Thyroid gland (tissue), 4 donors: Measurements from ENCODE around the gene SPECC1. TPM values are rescaled to one million over a fixed set of nuclear protein-coding genes. Genes with fewer than 3 reads are reported as not detected.

Experiments used
- DNase-seq, 2 donors: peaks; one replicate each; pipeline ENCODE4 v3.0.0-alpha.2; 2019
- H3K27ac ChIP-seq, 3 donors: fragments of 200-600 bp; sonication (generic); 1 replicate in 2 of 3; 2 replicates in 1 of 3; pipeline ENCODE4 v1.5.1; 2016 to 2019; ENCODE audit warnings: mild to moderate bottlenecking in 1 of 3, moderate library complexity in 1 of 3
- H3K27me3 ChIP-seq: fragments of 200-600 bp; sonication (generic); one replicate; pipeline ENCODE4 v1.5.1; 2019
- H3K36me3 ChIP-seq, 2 donors: fragments of 200-600 bp; sonication (generic); one replicate each; pipeline ENCODE4 v1.5.1; 2016 to 2019
- H3K4me1 ChIP-seq, 2 donors: fragments of 200-600 bp; sonication (generic); one replicate each; pipeline ENCODE4 v1.5.1; 2017 to 2019
- H3K4me3 ChIP-seq, 3 donors: fragments of 200-600 bp; sonication (generic); replicated peaks in 1 of 3; 1 replicate in 2 of 3; 2 replicates in 1 of 3; pipeline ENCODE4 v1.5.1; 2016; ENCODE audit warnings: mild to moderate bottlenecking in 1 of 3
- H3K9me3 ChIP-seq: fragments of 200-600 bp; sonication (generic); one replicate; pipeline ENCODE4 v1.5.1; 2017
- POLR2A ChIP-seq, 2 donors: fragments of 450-650 bp; IDR thresholded peaks; one replicate each; pipeline ENCODE4 v1.6.1; 2017; ENCODE audit warnings: antibody characterized with exemption in 2 of 2, mild to moderate bottlenecking in 2 of 2, moderate library complexity in 1 of 2
- WGBS, 2 donors: methylation state at CpG; one replicate each; pipeline ENCODE4 v1.1.5; 2017; 5-methylcytosine and 5-hydroxymethylcytosine counted together
- intact Hi-C: fragments of 100-400 bp; cut with DNase I; formaldehyde crosslinking; loops from one replicate; pipeline ENCODE4 v1.15.1; 2023
- total RNA-seq, 4 donors: library from RNA; depleted of rRNA; stranded (reverse); fragments of >200 nt; gene quantifications; one replicate each; pipeline ENCODE4 v1.2.3, GENCODE V29; 2016
- TF ChIP-seq, protein P1 (sequence below), 6 experiments: fragments of 200-600 bp in 3 of 6; fragments of 450-650 bp in 3 of 6; sonication (generic) in 3 of 6; IDR thresholded peaks; one replicate each; pipeline ENCODE4 v1.5.1; 2016 to 2019; ENCODE audit warnings: antibody characterized with exemption in 6 of 6, mild to moderate bottlenecking in 2 of 6, inconsistent platforms in 1 of 6, moderate library complexity in 1 of 6

Gene SPECC1
- total RNA-seq, 4 donors from 2014 or later, result 19.8 to 41.5 (median 24.4) TPM

- 94% methylated on average over 1 of the region's 1 CpG for WGBS, 2 donors
- H3K27me3 ChIP-seq, result no peaks in the 10 kb centered on the region
- TF ChIP-seq POLR2A (IDR thresholded peaks at IDR 0.05), result no peak
- H3K9me3 ChIP-seq, result no peaks in the 10 kb centered on the region
- H3K4me1 ChIP-seq, result no peaks in the 10 kb centered on the region
- no peak overlapping the region for H3K27ac ChIP-seq
- no peak for DNase-seq
- no peaks in the 10 kb centered on the region for H3K36me3 ChIP-seq
- intact Hi-C loops, result no loop called here
- H3K4me3 ChIP-seq, result no peak overlapping the region
These were observed 235.5 kb downstream of the SPECC1 start for GRCh38 chr17:20244671-20245070.

DNA sequence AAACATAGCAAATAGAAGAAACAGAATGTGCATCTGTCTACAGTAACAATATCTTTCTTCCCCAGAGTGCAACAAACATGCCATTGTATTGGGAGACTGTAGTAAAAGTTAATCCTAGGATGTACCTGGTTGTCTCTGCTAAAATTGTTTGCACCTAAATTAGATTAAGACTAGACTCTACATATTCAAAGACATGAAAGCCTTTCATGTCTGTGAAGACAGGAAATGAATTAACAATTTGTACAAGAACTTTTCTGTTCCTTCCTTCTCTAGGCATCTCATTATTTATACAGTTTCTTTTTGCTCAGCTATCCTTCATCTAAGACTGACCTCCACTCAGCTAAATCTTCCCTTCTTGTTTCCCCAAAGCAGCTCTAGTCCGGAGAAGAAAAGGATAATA is 237.5 kb downstream of the SPECC1 start:
- Histone ChIP-seq H3K4me1 (no peaks in the 10 kb centered on the region), H3K27ac (no peak overlapping the region), H3K9me3 (no peaks in the 10 kb centered on the region), H3K36me3 (no peaks in the 10 kb centered on the region), H3K27me3 (no peaks in the 10 kb centered on the region), H3K4me3 (no peak overlapping the region)
- intact Hi-C loops, result no loop called here
- no peak for DNase-seq
- WGBS, 2 donors, result 86 to 88% methylated on average over 1 of the region's 1 CpG
- TF ChIP-seq POLR2A (IDR thresholded peaks at IDR 0.05), result no peak
- TF ChIP-seq, protein P1, sequence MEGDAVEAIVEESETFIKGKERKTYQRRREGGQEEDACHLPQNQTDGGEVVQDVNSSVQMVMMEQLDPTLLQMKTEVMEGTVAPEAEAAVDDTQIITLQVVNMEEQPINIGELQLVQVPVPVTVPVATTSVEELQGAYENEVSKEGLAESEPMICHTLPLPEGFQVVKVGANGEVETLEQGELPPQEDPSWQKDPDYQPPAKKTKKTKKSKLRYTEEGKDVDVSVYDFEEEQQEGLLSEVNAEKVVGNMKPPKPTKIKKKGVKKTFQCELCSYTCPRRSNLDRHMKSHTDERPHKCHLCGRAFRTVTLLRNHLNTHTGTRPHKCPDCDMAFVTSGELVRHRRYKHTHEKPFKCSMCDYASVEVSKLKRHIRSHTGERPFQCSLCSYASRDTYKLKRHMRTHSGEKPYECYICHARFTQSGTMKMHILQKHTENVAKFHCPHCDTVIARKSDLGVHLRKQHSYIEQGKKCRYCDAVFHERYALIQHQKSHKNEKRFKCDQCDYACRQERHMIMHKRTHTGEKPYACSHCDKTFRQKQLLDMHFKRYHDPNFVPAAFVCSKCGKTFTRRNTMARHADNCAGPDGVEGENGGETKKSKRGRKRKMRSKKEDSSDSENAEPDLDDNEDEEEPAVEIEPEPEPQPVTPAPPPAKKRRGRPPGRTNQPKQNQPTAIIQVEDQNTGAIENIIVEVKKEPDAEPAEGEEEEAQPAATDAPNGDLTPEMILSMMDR (IDR thresholded peaks at IDR 0.05), result no peak

DNA sequence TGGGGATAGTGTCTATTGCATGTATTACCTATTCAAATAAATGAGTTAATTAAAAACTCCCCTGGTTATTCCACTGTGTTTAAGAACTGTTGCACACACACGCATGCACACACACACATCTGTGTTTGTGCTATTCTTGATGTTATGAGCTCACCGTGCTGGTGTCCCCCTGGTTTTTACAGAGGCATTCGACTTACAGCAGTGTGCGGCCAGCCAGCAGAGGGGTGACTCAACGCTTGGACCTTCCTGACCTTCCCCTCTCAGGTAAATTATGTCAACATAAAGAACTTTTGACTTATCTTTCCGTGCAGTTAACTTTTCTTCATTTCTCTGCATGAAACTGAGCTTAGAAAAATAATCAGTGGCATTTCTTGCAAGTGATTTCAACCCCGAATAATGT is 244.2 kb downstream of the SPECC1 start:
- Histone ChIP-seq H3K27ac (no peak overlapping the region), H3K36me3 (no peaks in the 10 kb centered on the region), H3K4me3 (no peak overlapping the region), H3K9me3 (no peaks in the 10 kb centered on the region), H3K27me3 (no peaks in the 10 kb centered on the region), H3K4me1 (no peaks in the 10 kb centered on the region)
- TF ChIP-seq, protein P1 (IDR thresholded peaks at IDR 0.05), result no peak
- no peak for TF ChIP-seq POLR2A (IDR thresholded peaks at IDR 0.05)
- 83 to 88% methylated on average over 7 of the region's 7 CpGs for WGBS, 2 donors
- intact Hi-C loops, result no loop called here
- DNase-seq, result no peak

GRCh38 chr17:20254541-20254940 is 245.4 kb downstream of the SPECC1 start:
- H3K27me3 ChIP-seq, result no peaks in the 10 kb centered on the region
- WGBS, 2 donors, result 92 to 98% methylated on average over 2 of the region's 2 CpGs
- no peaks in the 10 kb centered on the region for H3K9me3 ChIP-seq
- H3K36me3 ChIP-seq, result no peaks in the 10 kb centered on the region
- H3K27ac ChIP-seq, result no peak overlapping the region
- H3K4me1 ChIP-seq, result no peaks in the 10 kb centered on the region
- H3K4me3 ChIP-seq, result no peak overlapping the region
- DNase-seq, result no peak
- intact Hi-C loops, result no loop called here
- TF ChIP-seq, protein P1 (IDR thresholded peaks at IDR 0.05), result no peak
- TF ChIP-seq POLR2A (IDR thresholded peaks at IDR 0.05), result no peak

DNA sequence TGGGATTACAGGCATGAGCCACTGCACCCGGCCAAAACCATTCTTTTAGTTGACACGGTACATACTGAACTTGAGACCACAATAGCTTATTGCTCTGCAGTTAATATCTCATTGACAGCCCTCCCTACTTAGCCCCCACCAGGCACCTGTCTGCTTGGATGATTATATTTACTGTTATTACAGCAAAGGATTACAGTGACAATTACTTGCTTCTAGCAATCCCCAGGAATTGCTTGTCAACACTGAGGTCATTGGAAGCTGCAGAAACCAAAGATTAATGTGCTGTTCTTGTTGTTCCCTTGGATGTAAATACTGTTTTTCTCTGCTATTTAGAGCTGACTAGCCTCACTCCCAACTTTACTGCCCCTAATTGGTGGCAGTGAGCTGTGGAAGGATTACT is 247.0 kb downstream of the SPECC1 start:
- Histone ChIP-seq H3K9me3 (no peaks in the 10 kb centered on the region), H3K36me3 (peaks cover 0 to 3% of the 10 kb centered on the region in 2 donors), H3K4me3 (no peak overlapping the region), H3K4me1 (no peaks in the 10 kb centered on the region), H3K27me3 (no peaks in the 10 kb centered on the region), H3K27ac (no peak overlapping the region)
- intact Hi-C loops, result no loop called here
- TF ChIP-seq, protein P1 (IDR thresholded peaks at IDR 0.05), result no peak
- no peak for TF ChIP-seq POLR2A (IDR thresholded peaks at IDR 0.05)
- no peak for DNase-seq
- 89 to 92% methylated on average over 2 of the region's 2 CpGs for WGBS, 2 donors

GRCh38 chr17:20257008-20257407 is 247.8 kb downstream of the SPECC1 start:
- Histone ChIP-seq H3K36me3 (peaks cover 0 to 3% of the 10 kb centered on the region in 2 donors), H3K27me3 (no peaks in the 10 kb centered on the region), H3K4me1 (no peaks in the 10 kb centered on the region), H3K9me3 (no peaks in the 10 kb centered on the region), H3K4me3 (no peak overlapping the region), H3K27ac (no peak overlapping the region)
- DNase-seq, result no peak
- 56 to 81% methylated on average over 1 of the region's 1 CpG for WGBS, 2 donors
- TF ChIP-seq, protein P1 (IDR thresholded peaks at IDR 0.05), result no peak
- TF ChIP-seq POLR2A (IDR thresholded peaks at IDR 0.05), result no peak
- intact Hi-C loops, result no loop called here
